Measurements from ENCODE around the gene CD53.

- TF ChIP-seq CTCF (IDR thresholded peaks at IDR 0.05; ENCODE audit: low read depth, low read length) (no peak), MAX (IDR thresholded peaks at IDR 0.05; ENCODE audit: low read depth, low read length) (no peak)
These were observed 4.4 kb downstream of the CD53 start for GRCh38 chr1:110877364-110877763.
